GM12878 (cell line): ENCODE measurements around the gene RHOXF2B. TPM values are rescaled to one million over a fixed set of nuclear protein-coding genes. Genes with fewer than 3 reads are reported as not detected.

Experiments used
- ATAC-seq: fragments of 200-7000 bp; cut with Tn5 transposase; 3 replicates; pipeline ENCODE4 v1.9.1; 2020; ENCODE audit warnings: mild to moderate bottlenecking, moderate library complexity
- BruUV-seq: library from RNA; stranded (reverse); fragments of 400-500 nt; replicated peaks from 2 replicates; lab custom pipeline; 2021; lab: Mats Ljungman, UMichigan
- CTCF ChIA-PET: fragments of 300-600 bp; sonication (Branson Sonifier 250); formaldehyde crosslinking; extraction: SDS; loops from one replicate; lab custom pipeline; 2021; ENCODE audit warnings: inconsistent platforms; lab: Yijun Ruan, JAX
- POLR2A ChIA-PET: fragments of 350-600 bp; formaldehyde crosslinking; extraction: SDS; loops from one replicate; lab custom pipeline; 2021; ENCODE audit warnings: inconsistent platforms; lab: Charles Lee
- RAD21 ChIA-PET: fragments of 300-600 bp; sonication (Branson Sonifier 250); formaldehyde crosslinking; loops from one replicate; lab custom pipeline; 2023; ENCODE audit warnings: antibody characterized with exemption; ENCODE audit not compliant: unreplicated experiment; lab: Charles Lee
- SMC1A ChIA-PET: fragments of 300-600 bp; sonication (Branson Sonifier 250); formaldehyde crosslinking; loops from one replicate; lab custom pipeline; 2023; ENCODE audit not compliant: unreplicated experiment, uncharacterized antibody; lab: Charles Lee
- DNase-seq: peaks from one replicate; pipeline ENCODE4 v3.0.0-alpha.2; 2011; ENCODE audit warnings: low read depth, low spot score
- FAIRE-seq: peaks from 3 replicates; lab custom pipeline; 2011; peaks lifted over from hg19 to GRCh38; lab: Jason Lieb, UNC
- H2AFZ ChIP-seq: 2 replicates; pipeline ENCODE4 v1.6.0; 2011; ENCODE audit warnings: low read depth, low read length, control low read depth; ENCODE audit not compliant: control insufficient read depth
- H3K27ac ChIP-seq: 2 replicates; pipeline ENCODE4 v1.5.1; 2011; ENCODE audit warnings: control low read depth; ENCODE audit not compliant: control insufficient read depth, insufficient read depth
- H3K27me3 ChIP-seq, 2 experiments: replicated peaks in 1 of 2; 2 replicates each; pipeline versions ENCODE4 v1.6.0 to v1.6.1; 2011; ENCODE audit warnings: low read length in 1 of 2; ENCODE audit not compliant: control insufficient read depth in 2 of 2, insufficient read depth in 2 of 2
- H3K36me3 ChIP-seq, 2 experiments: 2 replicates each; pipeline ENCODE4 v1.5.1; 2011; ENCODE audit warnings: low read length in 1 of 2; ENCODE audit not compliant: control insufficient read depth in 2 of 2, insufficient read depth in 2 of 2
- H3K4me1 ChIP-seq: 2 replicates; pipeline ENCODE4 v1.6.1; 2011; ENCODE audit warnings: mild to moderate bottlenecking, low read length, moderate library complexity, mixed read lengths; ENCODE audit not compliant: control insufficient read depth, insufficient read depth
- H3K4me2 ChIP-seq: 2 replicates; pipeline ENCODE4 v1.6.0; 2011; ENCODE audit warnings: control low read depth; ENCODE audit not compliant: control insufficient read depth, insufficient read depth
- H3K4me3 ChIP-seq: fragments of 200-600 bp; sonication (generic); 2 replicates; pipeline ENCODE4 v1.5.1; 2016
- H3K79me2 ChIP-seq: 2 replicates; pipeline ENCODE4 v1.6.0; 2011; ENCODE audit warnings: low read length; ENCODE audit not compliant: control insufficient read depth, insufficient read depth
- H3K9ac ChIP-seq: 2 replicates; pipeline ENCODE4 v1.8.0; 2011; ENCODE audit warnings: low read length, control low read depth, mixed read lengths; ENCODE audit not compliant: control insufficient read depth, insufficient read depth
- H3K9me3 ChIP-seq: replicated peaks from 3 replicates; pipeline ENCODE4 v1.5.1; 2011; ENCODE audit warnings: mild to moderate bottlenecking, low read length; ENCODE audit not compliant: control insufficient read depth, insufficient read depth
- H4K20me1 ChIP-seq: 2 replicates; pipeline ENCODE4 v1.6.0; 2011; ENCODE audit not compliant: control insufficient read depth, insufficient read depth
- EED ChIP-seq: sonication (generic); IDR thresholded peaks from 2 replicates; pipeline ENCODE4 v1.6.1; 2016; ENCODE audit warnings: antibody characterized with exemption, low read depth
- FOXK2 ChIP-seq: fragments of 450-650 bp; IDR thresholded peaks from 2 replicates; pipeline ENCODE4 v1.6.1; 2017; ENCODE audit warnings: mild to moderate bottlenecking, moderate library complexity
- HDAC6 ChIP-seq: fragments of 200-600 bp; sonication (generic); IDR thresholded peaks from one replicate; pipeline ENCODE4 v1.8.0; 2017; ENCODE audit warnings: antibody characterized with exemption; ENCODE audit not compliant: unreplicated experiment
- IKZF2 ChIP-seq, 2 experiments: fragments of 450-650 bp; IDR thresholded peaks; 2 replicates each; pipeline ENCODE4 v1.6.1; 2017; ENCODE audit warnings: mild to moderate bottlenecking in 2 of 2, moderate library complexity in 2 of 2
- LARP7 ChIP-seq: fragments of 450-650 bp; IDR thresholded peaks from 2 replicates; pipeline ENCODE4 v1.6.1; 2017; ENCODE audit warnings: mild to moderate bottlenecking
- NFYA ChIP-seq: IDR thresholded peaks from 2 replicates; pipeline ENCODE4 v1.6.1; 2011; ENCODE audit warnings: low read depth, mild to moderate bottlenecking, low read length, improper control_type of control experiment, borderline replicate concordance
- RUNX3 ChIP-seq: IDR thresholded peaks from 2 replicates; pipeline ENCODE4 v1.6.1; 2012; ENCODE audit warnings: low read length, inconsistent platforms
- SPI1 ChIP-seq: IDR thresholded peaks from 2 replicates; pipeline ENCODE4 v1.6.1; 2011; ENCODE audit warnings: low read depth, mild to moderate bottlenecking, low read length, moderate library complexity, borderline replicate concordance; ENCODE audit not compliant: insufficient read depth
- WRNIP1 ChIP-seq: IDR thresholded peaks from 2 replicates; pipeline ENCODE4 v1.6.1; 2011; ENCODE audit warnings: low read depth, low read length, improper control_type of control experiment, borderline replicate concordance
- ZNF622 ChIP-seq: fragments of 450-650 bp; IDR thresholded peaks from 2 replicates; pipeline ENCODE4 v1.6.1; 2017; ENCODE audit warnings: mild to moderate bottlenecking, inconsistent platforms
- ZSCAN29 ChIP-seq: fragments of 450-650 bp; IDR thresholded peaks from 2 replicates; pipeline ENCODE4 v1.6.1; 2017; ENCODE audit warnings: mild to moderate bottlenecking, moderate library complexity
- WGBS: methylation state at CpG from one replicate; pipeline ENCODE4 v1.1.6; 2016; ENCODE audit warnings: low lambda C conversion rate; ENCODE audit not compliant: insufficient replicate concordance, insufficient coverage; ENCODE audit errors: missing lambda C conversion rate; 5-methylcytosine and 5-hydroxymethylcytosine counted together
- in situ Hi-C: fragments of 300-500 bp; cut with MboI; formaldehyde crosslinking; loops from 9 replicates; pipeline ENCODE4 v1.14.3; 2018; ENCODE audit warnings: mixed read lengths
- intact Hi-C: fragments of 100-400 bp; cut with micrococcal nuclease; formaldehyde crosslinking; loops from one replicate; pipeline ENCODE4 v1.14.2; 2022; ENCODE audit not compliant: unreplicated experiment
- polyA plus RNA-seq, 11 experiments: library from polyadenylated mRNA; depleted of rRNA in 4 of 11; unstranded in 6 of 11; stranded (reverse) in 5 of 11; fragments of >200 nt; fragmentation: Nextera tagmentation in 4 of 11; fragmentation: Illumina TruSeq in 1 of 11; extraction: Ambion mirVana in 4 of 11; extraction: Trizol in 1 of 11; gene quantifications; 1 replicate in 1 of 11; 2 replicates in 10 of 11; pipeline versions ENCODE4 v1.2.1 to v1.2.3, GENCODE V29; 2011 to 2016; ENCODE audit warnings: inconsistent platforms in 2 of 11, missing spikeins in 2 of 11, low read depth in 1 of 11
- total RNA-seq, 4 experiments: library from RNA; depleted of rRNA in 3 of 4; stranded (reverse); fragments of >200 nt in 3 of 4; fragmentation: Illumina TruSeq in 1 of 4; extraction: Trizol in 1 of 4; gene quantifications; 2 replicates each; pipeline versions ENCODE4 v1.2.1 to v1.2.3, GENCODE V29; 2013 to 2021
- TF ChIP-seq, protein P1 (sequence below): fragments of 450-650 bp; IDR thresholded peaks from 2 replicates; pipeline ENCODE4 v1.6.1; 2017; ENCODE audit warnings: low read depth, mild to moderate bottlenecking, moderate library complexity
- TF ChIP-seq, protein P2 (sequence below): fragments of 450-650 bp; conservative IDR thresholded peaks from 2 replicates; pipeline ENCODE4 v1.6.1; 2017; ENCODE audit warnings: mild to moderate bottlenecking, moderate library complexity
- TF ChIP-seq, protein P3 (sequence below): IDR thresholded peaks from 2 replicates; pipeline ENCODE4 v1.6.1; 2012; ENCODE audit warnings: low read length, inconsistent platforms
- TF ChIP-seq, protein P4 (sequence below): IDR thresholded peaks from 2 replicates; pipeline ENCODE4 v1.6.1; 2012; ENCODE audit warnings: mild to moderate bottlenecking, low read depth, low read length

Gene RHOXF2B
- total and polyA plus RNA-seq, 10 of the 15 experiments (the other 5 are each of a cell fraction or from before 2014, with no cell fraction given) = 0.03 to 0.08 TPM; not detected in 8

DNA sequence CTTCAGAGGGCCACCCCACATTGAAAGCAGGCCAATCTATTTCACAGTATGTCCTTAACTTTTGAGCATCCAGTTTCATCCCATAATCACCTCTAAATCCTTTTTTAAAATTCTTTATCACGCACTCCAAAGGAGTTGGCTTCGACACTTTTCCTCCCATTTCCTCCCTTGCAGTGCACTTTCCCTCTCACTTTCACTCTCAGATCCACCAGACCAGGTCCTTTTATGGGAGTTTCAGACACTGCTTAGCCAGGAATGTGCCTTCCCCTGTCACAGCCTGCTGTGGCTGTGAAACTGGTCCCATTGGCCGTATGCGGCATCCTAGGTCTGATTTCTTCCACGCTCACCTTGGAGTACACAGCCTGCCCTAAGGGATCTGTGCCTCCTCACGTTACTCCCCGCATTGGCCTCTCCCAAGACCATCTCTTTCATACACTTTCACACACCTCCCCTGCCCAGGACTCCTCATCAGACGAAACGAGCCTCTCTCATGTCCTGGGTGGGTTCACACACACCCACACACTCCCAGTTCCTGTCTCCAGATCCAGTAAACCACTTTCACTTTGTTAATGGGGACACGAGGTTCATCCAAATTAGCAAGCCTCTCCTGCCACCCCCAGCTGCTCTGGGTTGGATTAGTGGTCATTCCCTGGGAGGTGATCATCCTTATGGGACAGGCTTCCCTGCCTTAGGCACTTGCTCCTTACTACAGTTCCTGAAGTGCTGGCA lies 10.0 kb upstream of the RHOXF2B start:
- Histone ChIP-seq H4K20me1 (no peaks in the 10 kb centered on the region), H3K27me3 (no peaks in the 10 kb centered on the region), H3K36me3 (no peaks in the 10 kb centered on the region), H3K4me1 (peaks cover 5% of the 10 kb centered on the region; the same call in 1 of the 2 replicates), H3K4me2 (0 out of 2 replicates have a peak overlapping the region, but pooled peaks have one; percentile 9), H3K27ac (no peak overlapping the region), H3K4me3 (no peak overlapping the region), H3K79me2 (no peaks in the 10 kb centered on the region), H3K9ac (no peak overlapping the region), H3K9me3 (no peaks in the 10 kb centered on the region), H2AFZ (no peak overlapping the region)
- SMC1A ChIA-PET = no interaction called here
- peak; percentile 40 for ATAC-seq
- no peak for FAIRE-seq
- intact Hi-C loops = no loop called here
- in situ Hi-C loops = no loop called here
- no peak for DNase-seq
- no TSS peak for BruUV-seq
- RAD21 ChIA-PET = interaction anchor here (1.4 kb wide), 1 partner anchor 126 kb away, joined by 3 read pairs; no protein-coding TSS in a partner anchor
- WGBS = 48% methylated on average over 10 of the region's 10 CpGs
- POLR2A ChIA-PET = no interaction called here
- CTCF ChIA-PET = interaction anchor here (0.9 to 1.4 kb wide), 2 partner anchors 107 to 126 kb away, joined by 3 read pairs; no protein-coding TSS in a partner anchor
- TF ChIP-seq, protein P1, sequence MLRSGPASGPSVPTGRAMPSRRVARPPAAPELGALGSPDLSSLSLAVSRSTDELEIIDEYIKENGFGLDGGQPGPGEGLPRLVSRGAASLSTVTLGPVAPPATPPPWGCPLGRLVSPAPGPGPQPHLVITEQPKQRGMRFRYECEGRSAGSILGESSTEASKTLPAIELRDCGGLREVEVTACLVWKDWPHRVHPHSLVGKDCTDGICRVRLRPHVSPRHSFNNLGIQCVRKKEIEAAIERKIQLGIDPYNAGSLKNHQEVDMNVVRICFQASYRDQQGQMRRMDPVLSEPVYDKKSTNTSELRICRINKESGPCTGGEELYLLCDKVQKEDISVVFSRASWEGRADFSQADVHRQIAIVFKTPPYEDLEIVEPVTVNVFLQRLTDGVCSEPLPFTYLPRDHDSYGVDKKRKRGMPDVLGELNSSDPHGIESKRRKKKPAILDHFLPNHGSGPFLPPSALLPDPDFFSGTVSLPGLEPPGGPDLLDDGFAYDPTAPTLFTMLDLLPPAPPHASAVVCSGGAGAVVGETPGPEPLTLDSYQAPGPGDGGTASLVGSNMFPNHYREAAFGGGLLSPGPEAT = no peak
- TF ChIP-seq FOXK2 = no peak
- TF ChIP-seq, protein P2, sequence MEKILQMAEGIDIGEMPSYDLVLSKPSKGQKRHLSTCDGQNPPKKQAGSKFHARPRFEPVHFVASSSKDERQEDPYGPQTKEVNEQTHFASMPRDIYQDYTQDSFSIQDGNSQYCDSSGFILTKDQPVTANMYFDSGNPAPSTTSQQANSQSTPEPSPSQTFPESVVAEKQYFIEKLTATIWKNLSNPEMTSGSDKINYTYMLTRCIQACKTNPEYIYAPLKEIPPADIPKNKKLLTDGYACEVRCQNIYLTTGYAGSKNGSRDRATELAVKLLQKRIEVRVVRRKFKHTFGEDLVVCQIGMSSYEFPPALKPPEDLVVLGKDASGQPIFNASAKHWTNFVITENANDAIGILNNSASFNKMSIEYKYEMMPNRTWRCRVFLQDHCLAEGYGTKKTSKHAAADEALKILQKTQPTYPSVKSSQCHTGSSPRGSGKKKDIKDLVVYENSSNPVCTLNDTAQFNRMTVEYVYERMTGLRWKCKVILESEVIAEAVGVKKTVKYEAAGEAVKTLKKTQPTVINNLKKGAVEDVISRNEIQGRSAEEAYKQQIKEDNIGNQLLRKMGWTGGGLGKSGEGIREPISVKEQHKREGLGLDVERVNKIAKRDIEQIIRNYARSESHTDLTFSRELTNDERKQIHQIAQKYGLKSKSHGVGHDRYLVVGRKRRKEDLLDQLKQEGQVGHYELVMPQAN = no peak
- no peak for TF ChIP-seq NFYA
- TF ChIP-seq IKZF2 (IDR thresholded peaks at IDR 0.05) = 0 out of 4 replicates have a peak, but pooled peaks of 1 of the 2 experiments have one; percentile 33
- no peak for TF ChIP-seq EED
- no peak for TF ChIP-seq ZSCAN29
- TF ChIP-seq, protein P3, sequence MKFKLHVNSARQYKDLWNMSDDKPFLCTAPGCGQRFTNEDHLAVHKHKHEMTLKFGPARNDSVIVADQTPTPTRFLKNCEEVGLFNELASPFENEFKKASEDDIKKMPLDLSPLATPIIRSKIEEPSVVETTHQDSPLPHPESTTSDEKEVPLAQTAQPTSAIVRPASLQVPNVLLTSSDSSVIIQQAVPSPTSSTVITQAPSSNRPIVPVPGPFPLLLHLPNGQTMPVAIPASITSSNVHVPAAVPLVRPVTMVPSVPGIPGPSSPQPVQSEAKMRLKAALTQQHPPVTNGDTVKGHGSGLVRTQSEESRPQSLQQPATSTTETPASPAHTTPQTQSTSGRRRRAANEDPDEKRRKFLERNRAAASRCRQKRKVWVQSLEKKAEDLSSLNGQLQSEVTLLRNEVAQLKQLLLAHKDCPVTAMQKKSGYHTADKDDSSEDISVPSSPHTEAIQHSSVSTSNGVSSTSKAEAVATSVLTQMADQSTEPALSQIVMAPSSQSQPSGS = no peak
- 0 out of 2 replicates have a peak, but pooled peaks have one; percentile 5 for TF ChIP-seq RUNX3
- TF ChIP-seq ZNF622 = no peak
- no peak for TF ChIP-seq WRNIP1
- TF ChIP-seq SPI1 = peak; percentile 76; the same call in 1 of the 2 replicates
- TF ChIP-seq LARP7 = no peak
- TF ChIP-seq, protein P4, sequence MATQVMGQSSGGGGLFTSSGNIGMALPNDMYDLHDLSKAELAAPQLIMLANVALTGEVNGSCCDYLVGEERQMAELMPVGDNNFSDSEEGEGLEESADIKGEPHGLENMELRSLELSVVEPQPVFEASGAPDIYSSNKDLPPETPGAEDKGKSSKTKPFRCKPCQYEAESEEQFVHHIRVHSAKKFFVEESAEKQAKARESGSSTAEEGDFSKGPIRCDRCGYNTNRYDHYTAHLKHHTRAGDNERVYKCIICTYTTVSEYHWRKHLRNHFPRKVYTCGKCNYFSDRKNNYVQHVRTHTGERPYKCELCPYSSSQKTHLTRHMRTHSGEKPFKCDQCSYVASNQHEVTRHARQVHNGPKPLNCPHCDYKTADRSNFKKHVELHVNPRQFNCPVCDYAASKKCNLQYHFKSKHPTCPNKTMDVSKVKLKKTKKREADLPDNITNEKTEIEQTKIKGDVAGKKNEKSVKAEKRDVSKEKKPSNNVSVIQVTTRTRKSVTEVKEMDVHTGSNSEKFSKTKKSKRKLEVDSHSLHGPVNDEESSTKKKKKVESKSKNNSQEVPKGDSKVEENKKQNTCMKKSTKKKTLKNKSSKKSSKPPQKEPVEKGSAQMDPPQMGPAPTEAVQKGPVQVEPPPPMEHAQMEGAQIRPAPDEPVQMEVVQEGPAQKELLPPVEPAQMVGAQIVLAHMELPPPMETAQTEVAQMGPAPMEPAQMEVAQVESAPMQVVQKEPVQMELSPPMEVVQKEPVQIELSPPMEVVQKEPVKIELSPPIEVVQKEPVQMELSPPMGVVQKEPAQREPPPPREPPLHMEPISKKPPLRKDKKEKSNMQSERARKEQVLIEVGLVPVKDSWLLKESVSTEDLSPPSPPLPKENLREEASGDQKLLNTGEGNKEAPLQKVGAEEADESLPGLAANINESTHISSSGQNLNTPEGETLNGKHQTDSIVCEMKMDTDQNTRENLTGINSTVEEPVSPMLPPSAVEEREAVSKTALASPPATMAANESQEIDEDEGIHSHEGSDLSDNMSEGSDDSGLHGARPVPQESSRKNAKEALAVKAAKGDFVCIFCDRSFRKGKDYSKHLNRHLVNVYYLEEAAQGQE = no peak
- TF ChIP-seq HDAC6 = no peak
